KBM-7 (cell line): Measurements from ENCODE around the gene MTHFR.

ENCODE experiments used
- DNase-seq: peaks from one replicate; pipeline ENCODE4 v3.0.0-alpha.2; 2015
- in situ Hi-C: fragments of 300-500 bp; cut with MboI; formaldehyde crosslinking; loops from 2 replicates; pipeline ENCODE4 v1.14.3; 2020; ENCODE audit warnings: low sequenced_read_pairs, low pct_unique_long_range_greater_than_20kb, mixed read lengths

The MTHFR gene

GRCh38 chr1:11786168-11786567 lies 19.6 kb downstream of the MTHFR start:
- in situ Hi-C loops = no loop called here

GRCh38 chr1:11784993-11785769 lies 20.6 kb downstream of the MTHFR start:
- DNase-seq = peak; percentile 19
- in situ Hi-C loops = no loop called here

More at GRCh38 chr1:11786168-11786567, 19.6 kb downstream of the MTHFR start:
- DNase-seq = no peak

- in situ Hi-C loops = no loop called here
- no peak for DNase-seq
Observed at GRCh38 chr1:11784256-11784992, 21.3 kb downstream of the MTHFR start.

GRCh38 chr1:11783556-11783955 lies 22.2 kb downstream of the MTHFR start:
- in situ Hi-C loops = no loop called here
- DNase-seq = no peak

GRCh38 chr1:11782127-11782708 lies 23.5 kb downstream of the MTHFR start:
- no peak for DNase-seq
- in situ Hi-C loops = no loop called here

GRCh38 chr1:11781297-11781696 lies 24.5 kb downstream of the MTHFR start:
- in situ Hi-C loops = no loop called here
- DNase-seq = no peak

- no peak for DNase-seq
- in situ Hi-C loops = no loop called here
Observed at GRCh38 chr1:11780380-11781147, 25.2 kb downstream of the MTHFR start.

- DNase-seq = no peak
- in situ Hi-C loops = no loop called here
Observed at GRCh38 chr1:11779715-11780379, 25.9 kb downstream of the MTHFR start.

- in situ Hi-C loops = no loop called here
- no peak for DNase-seq
Observed at GRCh38 chr1:11778844-11779623, 26.7 kb downstream of the MTHFR start.

- no peak for DNase-seq
- in situ Hi-C loops = no loop called here
Observed at GRCh38 chr1:11778336-11778735, 27.4 kb downstream of the MTHFR start.

GRCh38 chr1:11777658-11778322 lies 28.0 kb downstream of the MTHFR start:
- in situ Hi-C loops = no loop called here

GRCh38 chr1:11774753-11775152 lies 31.0 kb downstream of the MTHFR start:
- no peak for DNase-seq
- in situ Hi-C loops = no loop called here

More at GRCh38 chr1:11777658-11778322, 28.0 kb downstream of the MTHFR start:
- DNase-seq = no peak

GRCh38 chr1:11772458-11772857 lies 33.3 kb downstream of the MTHFR start:
- DNase-seq = peak; percentile 18
- in situ Hi-C loops = no loop called here

- in situ Hi-C loops = no loop called here
- no peak for DNase-seq
Observed at GRCh38 chr1:11771481-11772043, 34.2 kb downstream of the MTHFR start.

- in situ Hi-C loops = no loop called here
- DNase-seq = no peak
Observed at GRCh38 chr1:11770011-11770410, 35.8 kb downstream of the MTHFR start.

GRCh38 chr1:11769274-11769673 lies 36.5 kb downstream of the MTHFR start:
- DNase-seq = no peak
- in situ Hi-C loops = no loop called here

GRCh38 chr1:11768821-11769220 lies 36.9 kb downstream of the MTHFR start:
- in situ Hi-C loops = no loop called here
- DNase-seq = no peak
